T-helper 2 cell treated with Interferon-gamma antibody and Interleukin-4, amounts not matched to agents 100 ng/mL and 5 ng/mL, for 36 hours (primary cell): ENCODE measurements around the gene THPO. TPM values are rescaled to one million over a fixed set of nuclear protein-coding genes. Genes with fewer than 3 reads are reported as not detected.

ENCODE experiments used
- intact Hi-C: fragments of 100-400 bp; cut with micrococcal nuclease; formaldehyde crosslinking; loops from one replicate; pipeline ENCODE4 v1.15.1; 2023
- total RNA-seq: library from RNA; stranded (reverse); gene quantifications from 2 replicates; pipeline ENCODE4 v1.2.3, GENCODE V29; 2022

THPO gene
- total RNA-seq, 1 donor from 2014 or later = not detected

- intact Hi-C loops = loop anchor here (10.0 kb wide), 1 partner anchor 348 kb away; the partner anchor contains the start of gene MAGEF1
Measured at GRCh38 chr3:184366619-184367289, 11.3 kb downstream of the THPO start.

GRCh38 chr3:184362668-184363546, 15.1 kb downstream of the THPO start:
- intact Hi-C loops = loop anchor here (1.0 to 10.0 kb wide), 8 partner anchors 28 to 478 kb away; partner anchors contain the start of genes AP2M1, EEF1AKMT4, MAGEF1 and PARL

GRCh38 chr3:184361932-184362667, 15.9 kb downstream of the THPO start:
- intact Hi-C loops = loop anchor here (1.0 to 10.0 kb wide), 4 partner anchors 48 to 477 kb away; partner anchors contain the start of genes EIF4G1, MAGEF1 and PARL

GRCh38 chr3:184361532-184361931, 16.5 kb downstream of the THPO start, which contains the start of the genes CLCN2 and POLR2H:
TSS of gene CLCN2 (minus strand) at chr3:184361605. CDS start at chr3:184361479, 126 bp downstream.
TSS of gene POLR2H (plus strand) at chr3:184361710. CDS start at chr3:184363493, 1,783 bp downstream.
- intact Hi-C loops = loop anchor here (1.0 to 10.0 kb wide), 2 partner anchors 47 to 353 kb away; partner anchors contain the start of genes EIF4G1 and MAGEF1

- intact Hi-C loops = loop anchor here (1.0 to 10.0 kb wide), 2 partner anchors 47 to 354 kb away; partner anchors contain the start of genes EIF4G1 and MAGEF1
Measured at GRCh38 chr3:184360929-184361531, 17.0 kb downstream of the THPO start.

GRCh38 chr3:184360070-184360928, 17.7 kb downstream of the THPO start:
- intact Hi-C loops = loop anchor here (10.0 kb wide), 1 partner anchor 355 kb away; the partner anchor contains the start of gene MAGEF1

- intact Hi-C loops = loop anchor here (10.0 kb wide), 1 partner anchor 355 kb away; the partner anchor contains the start of gene MAGEF1
Measured at GRCh38 chr3:184359610-184360009, 18.4 kb downstream of the THPO start.

- intact Hi-C loops = no loop called here
Measured at GRCh38 chr3:184358921-184359350, 19.1 kb downstream of the THPO start.

- intact Hi-C loops = no loop called here
Measured at GRCh38 chr3:184358124-184358767, 19.8 kb downstream of the THPO start.

- intact Hi-C loops = no loop called here
Measured at GRCh38 chr3:184357248-184358123, 20.5 kb downstream of the THPO start.

- intact Hi-C loops = loop anchor here (2.0 kb wide), 1 partner anchor 19 kb away; the partner anchor contains the start of gene FAM131A
Measured at GRCh38 chr3:184355261-184356040, 22.6 kb downstream of the THPO start.

- intact Hi-C loops = loop anchor here (2.0 kb wide), 1 partner anchor 18 kb away; the partner anchor contains the start of gene FAM131A
Measured at GRCh38 chr3:184354754-184355153, 23.3 kb downstream of the THPO start.

GRCh38 chr3:184354121-184354728, 23.8 kb downstream of the THPO start:
- intact Hi-C loops = loop anchor here (2.0 kb wide), 1 partner anchor 17 kb away; the partner anchor contains the start of gene FAM131A

GRCh38 chr3:184353546-184353941, 24.5 kb downstream of the THPO start:
- intact Hi-C loops = no loop called here

- intact Hi-C loops = no loop called here
Measured at GRCh38 chr3:184352897-184353545, 25.0 kb downstream of the THPO start.
